ENCODE data around the gene KANTR.

DNA sequence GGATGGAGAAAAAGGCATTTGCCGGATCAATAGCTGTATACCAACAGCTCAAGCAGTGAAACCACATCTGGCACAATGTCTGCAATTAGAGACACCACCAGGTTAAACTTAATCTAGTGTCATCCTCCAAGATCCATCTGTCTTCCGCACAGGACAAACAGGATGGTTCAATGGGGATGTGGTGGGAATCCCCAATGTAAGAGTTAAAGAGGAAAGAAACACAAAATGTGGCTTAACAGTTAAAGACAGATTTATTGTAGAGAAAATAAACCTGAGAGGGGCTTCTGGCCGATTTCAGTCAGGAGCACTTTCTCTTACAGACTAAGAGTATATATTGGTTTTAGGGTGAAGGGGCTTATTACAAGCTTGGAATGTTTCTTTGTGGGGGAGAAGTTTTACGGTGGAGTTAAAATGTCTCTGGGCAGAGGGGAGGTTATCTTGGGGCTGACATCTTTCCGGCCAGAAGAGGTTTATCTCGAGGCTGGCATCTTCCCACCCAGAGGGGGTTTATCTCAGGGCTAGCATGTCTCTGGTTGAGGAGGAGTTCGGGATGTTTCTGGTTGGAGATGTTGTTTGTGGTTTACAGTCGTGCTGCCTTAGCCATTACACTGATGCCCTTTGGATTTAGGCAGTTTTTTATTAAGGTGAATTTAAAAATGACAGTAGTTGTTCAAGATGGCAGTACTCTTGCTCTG is 61.7 kb downstream of the KANTR start:
- TF ChIP-seq, protein P1, sequence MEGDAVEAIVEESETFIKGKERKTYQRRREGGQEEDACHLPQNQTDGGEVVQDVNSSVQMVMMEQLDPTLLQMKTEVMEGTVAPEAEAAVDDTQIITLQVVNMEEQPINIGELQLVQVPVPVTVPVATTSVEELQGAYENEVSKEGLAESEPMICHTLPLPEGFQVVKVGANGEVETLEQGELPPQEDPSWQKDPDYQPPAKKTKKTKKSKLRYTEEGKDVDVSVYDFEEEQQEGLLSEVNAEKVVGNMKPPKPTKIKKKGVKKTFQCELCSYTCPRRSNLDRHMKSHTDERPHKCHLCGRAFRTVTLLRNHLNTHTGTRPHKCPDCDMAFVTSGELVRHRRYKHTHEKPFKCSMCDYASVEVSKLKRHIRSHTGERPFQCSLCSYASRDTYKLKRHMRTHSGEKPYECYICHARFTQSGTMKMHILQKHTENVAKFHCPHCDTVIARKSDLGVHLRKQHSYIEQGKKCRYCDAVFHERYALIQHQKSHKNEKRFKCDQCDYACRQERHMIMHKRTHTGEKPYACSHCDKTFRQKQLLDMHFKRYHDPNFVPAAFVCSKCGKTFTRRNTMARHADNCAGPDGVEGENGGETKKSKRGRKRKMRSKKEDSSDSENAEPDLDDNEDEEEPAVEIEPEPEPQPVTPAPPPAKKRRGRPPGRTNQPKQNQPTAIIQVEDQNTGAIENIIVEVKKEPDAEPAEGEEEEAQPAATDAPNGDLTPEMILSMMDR (IDR thresholded peaks at IDR 0.05) = no peak
- no peak for TF ChIP-seq POLR2A (IDR thresholded peaks at IDR 0.05)
